Activated naive CD4-positive, alpha-beta T cell treated with anti-CD3 and anti-CD28 coated beads, Interleukin-2, amount 50 U/mL, for 24 hours (primary cell): ENCODE results near the gene ELOVL6.

Source experiments
- H3K27ac Mint-ChIP-seq: one replicate; pipeline ENCODE4 v1.8.0; 2021; ENCODE audit warnings: mild to moderate bottlenecking, mixed read lengths
- H3K27me3 Mint-ChIP-seq: one replicate; pipeline ENCODE4 v1.8.0; 2021; ENCODE audit warnings: mixed read lengths
- H3K36me3 Mint-ChIP-seq: one replicate; pipeline ENCODE4 v1.8.0; 2021; ENCODE audit warnings: mixed read lengths
- H3K4me1 Mint-ChIP-seq: one replicate; pipeline ENCODE4 v1.8.0; 2021; ENCODE audit warnings: mixed read lengths
- H3K4me3 Mint-ChIP-seq: one replicate; pipeline ENCODE4 v1.8.0; 2021; ENCODE audit warnings: mild to moderate bottlenecking, mixed read lengths
- H3K9me3 Mint-ChIP-seq: one replicate; pipeline ENCODE4 v1.8.0; 2021; ENCODE audit warnings: mixed read lengths

Gene ELOVL6

GRCh38 chr4:110128472-110128919 lies 69.9 kb downstream of the ELOVL6 start:
- Mint-ChIP-seq H3K4me1 (peaks cover 7% of the 10 kb centered on the region), H3K9me3 (no peaks in the 10 kb centered on the region), H3K27ac (no peak overlapping the region), H3K4me3 (no peak overlapping the region), H3K36me3 (peaks cover 5% of the 10 kb centered on the region), H3K27me3 (no peaks in the 10 kb centered on the region)

GRCh38 chr4:110128029-110128428 lies 70.4 kb downstream of the ELOVL6 start:
- Mint-ChIP-seq H3K27ac (no peak overlapping the region), H3K36me3 (peaks cover 5% of the 10 kb centered on the region), H3K27me3 (no peaks in the 10 kb centered on the region), H3K9me3 (no peaks in the 10 kb centered on the region), H3K4me3 (no peak overlapping the region), H3K4me1 (peaks cover 7% of the 10 kb centered on the region)

- no peak overlapping the region for H3K27ac Mint-ChIP-seq
- H3K4me3 Mint-ChIP-seq, result no peak overlapping the region
- H3K36me3 Mint-ChIP-seq, result peaks cover 5% of the 10 kb centered on the region
- H3K9me3 Mint-ChIP-seq, result no peaks in the 10 kb centered on the region
- no peaks in the 10 kb centered on the region for H3K27me3 Mint-ChIP-seq
- H3K4me1 Mint-ChIP-seq, result peaks cover 11% of the 10 kb centered on the region
Measured at GRCh38 chr4:110124711-110125110, 73.7 kb downstream of the ELOVL6 start.

GRCh38 chr4:110122201-110122600 lies 76.2 kb downstream of the ELOVL6 start:
- no peaks in the 10 kb centered on the region for H3K9me3 Mint-ChIP-seq
- no peak overlapping the region for H3K4me3 Mint-ChIP-seq
- H3K27ac Mint-ChIP-seq, result no peak overlapping the region

GRCh38 chr4:110120506-110120905 lies 77.9 kb downstream of the ELOVL6 start:
- H3K27ac Mint-ChIP-seq, result no peak overlapping the region
- peaks cover 1% of the 10 kb centered on the region for H3K36me3 Mint-ChIP-seq
- H3K4me1 Mint-ChIP-seq, result peaks cover 9% of the 10 kb centered on the region
- no peaks in the 10 kb centered on the region for H3K27me3 Mint-ChIP-seq
- H3K9me3 Mint-ChIP-seq, result no peaks in the 10 kb centered on the region
- no peak overlapping the region for H3K4me3 Mint-ChIP-seq

More at GRCh38 chr4:110122201-110122600, 76.2 kb downstream of the ELOVL6 start:
- Mint-ChIP-seq H3K27me3 (no peaks in the 10 kb centered on the region), H3K36me3 (peaks cover 5% of the 10 kb centered on the region), H3K4me1 (peaks cover 9% of the 10 kb centered on the region)

GRCh38 chr4:110119880-110120279 lies 78.5 kb downstream of the ELOVL6 start:
- H3K4me3 Mint-ChIP-seq, result no peak overlapping the region
- H3K4me1 Mint-ChIP-seq, result peaks cover 9% of the 10 kb centered on the region
- no peak overlapping the region for H3K27ac Mint-ChIP-seq
- H3K36me3 Mint-ChIP-seq, result peaks cover 1% of the 10 kb centered on the region
- no peaks in the 10 kb centered on the region for H3K27me3 Mint-ChIP-seq
- H3K9me3 Mint-ChIP-seq, result no peaks in the 10 kb centered on the region

GRCh38 chr4:110119337-110119736 lies 79.1 kb downstream of the ELOVL6 start:
- Mint-ChIP-seq H3K27ac (no peak overlapping the region), H3K36me3 (peaks cover 1% of the 10 kb centered on the region), H3K27me3 (no peaks in the 10 kb centered on the region), H3K4me3 (no peak overlapping the region), H3K4me1 (peaks cover 9% of the 10 kb centered on the region), H3K9me3 (no peaks in the 10 kb centered on the region)

GRCh38 chr4:110112056-110112455 lies 86.4 kb downstream of the ELOVL6 start:
- H3K27ac Mint-ChIP-seq, result no peak overlapping the region
- H3K4me1 Mint-ChIP-seq, result no peaks in the 10 kb centered on the region
- H3K4me3 Mint-ChIP-seq, result no peak overlapping the region
- no peaks in the 10 kb centered on the region for H3K9me3 Mint-ChIP-seq
- peaks cover 4% of the 10 kb centered on the region for H3K36me3 Mint-ChIP-seq
- no peaks in the 10 kb centered on the region for H3K27me3 Mint-ChIP-seq

- Mint-ChIP-seq H3K27ac (no peak overlapping the region), H3K36me3 (peaks cover 4% of the 10 kb centered on the region), H3K9me3 (no peaks in the 10 kb centered on the region), H3K27me3 (no peaks in the 10 kb centered on the region), H3K4me3 (no peak overlapping the region), H3K4me1 (no peaks in the 10 kb centered on the region)
Measured at GRCh38 chr4:110109455-110109854, 89.0 kb downstream of the ELOVL6 start.

GRCh38 chr4:110108960-110109359 lies 89.5 kb downstream of the ELOVL6 start:
- no peak overlapping the region for H3K4me3 Mint-ChIP-seq
- no peak overlapping the region for H3K27ac Mint-ChIP-seq
- H3K9me3 Mint-ChIP-seq, result no peaks in the 10 kb centered on the region
- no peaks in the 10 kb centered on the region for H3K4me1 Mint-ChIP-seq
- H3K36me3 Mint-ChIP-seq, result peaks cover 4% of the 10 kb centered on the region
- H3K27me3 Mint-ChIP-seq, result no peaks in the 10 kb centered on the region

GRCh38 chr4:110108422-110108821 lies 90.0 kb downstream of the ELOVL6 start:
- no peak overlapping the region for H3K27ac Mint-ChIP-seq
- peaks cover 4% of the 10 kb centered on the region for H3K36me3 Mint-ChIP-seq
- no peaks in the 10 kb centered on the region for H3K4me1 Mint-ChIP-seq
- no peak overlapping the region for H3K4me3 Mint-ChIP-seq
- H3K9me3 Mint-ChIP-seq, result no peaks in the 10 kb centered on the region
- no peaks in the 10 kb centered on the region for H3K27me3 Mint-ChIP-seq

- no peak overlapping the region for H3K27ac Mint-ChIP-seq
- H3K9me3 Mint-ChIP-seq, result no peaks in the 10 kb centered on the region
- H3K4me1 Mint-ChIP-seq, result no peaks in the 10 kb centered on the region
- H3K36me3 Mint-ChIP-seq, result peaks cover 4% of the 10 kb centered on the region
- no peak overlapping the region for H3K4me3 Mint-ChIP-seq
- no peaks in the 10 kb centered on the region for H3K27me3 Mint-ChIP-seq
Measured at GRCh38 chr4:110107866-110108265, 90.5 kb downstream of the ELOVL6 start.

GRCh38 chr4:110106931-110107296 lies 91.5 kb downstream of the ELOVL6 start:
- H3K4me3 Mint-ChIP-seq, result no peak overlapping the region
- no peaks in the 10 kb centered on the region for H3K27me3 Mint-ChIP-seq
- peaks cover 3% of the 10 kb centered on the region for H3K36me3 Mint-ChIP-seq
- H3K9me3 Mint-ChIP-seq, result no peaks in the 10 kb centered on the region
- H3K27ac Mint-ChIP-seq, result no peak overlapping the region
- no peaks in the 10 kb centered on the region for H3K4me1 Mint-ChIP-seq

GRCh38 chr4:110104661-110105060 lies 93.8 kb downstream of the ELOVL6 start:
- H3K9me3 Mint-ChIP-seq, result no peaks in the 10 kb centered on the region
- no peak overlapping the region for H3K27ac Mint-ChIP-seq
- H3K4me3 Mint-ChIP-seq, result no peak overlapping the region
- H3K4me1 Mint-ChIP-seq, result no peaks in the 10 kb centered on the region
- H3K27me3 Mint-ChIP-seq, result no peaks in the 10 kb centered on the region
- H3K36me3 Mint-ChIP-seq, result no peaks in the 10 kb centered on the region

GRCh38 chr4:110099638-110100037 lies 98.8 kb downstream of the ELOVL6 start:
- Mint-ChIP-seq H3K36me3 (peaks cover 3% of the 10 kb centered on the region), H3K27ac (no peak overlapping the region), H3K4me3 (no peak overlapping the region), H3K27me3 (no peaks in the 10 kb centered on the region), H3K9me3 (no peaks in the 10 kb centered on the region), H3K4me1 (no peaks in the 10 kb centered on the region)

- H3K9me3 Mint-ChIP-seq, result no peaks in the 10 kb centered on the region
- peaks cover 4% of the 10 kb centered on the region for H3K4me1 Mint-ChIP-seq
- H3K4me3 Mint-ChIP-seq, result no peak overlapping the region
- H3K36me3 Mint-ChIP-seq, result peaks cover 3% of the 10 kb centered on the region
- no peaks in the 10 kb centered on the region for H3K27me3 Mint-ChIP-seq
- H3K27ac Mint-ChIP-seq, result no peak overlapping the region
Measured at GRCh38 chr4:110096405-110096804, 102.0 kb downstream of the ELOVL6 start.

- H3K36me3 Mint-ChIP-seq, result peaks cover 7% of the 10 kb centered on the region
- peaks cover 30% of the 10 kb centered on the region for H3K4me1 Mint-ChIP-seq
- no peak overlapping the region for H3K4me3 Mint-ChIP-seq
- peaks cover 4% of the 10 kb centered on the region for H3K9me3 Mint-ChIP-seq
- H3K27ac Mint-ChIP-seq, result no peak overlapping the region
- no peaks in the 10 kb centered on the region for H3K27me3 Mint-ChIP-seq
Measured at GRCh38 chr4:110092646-110093045, 105.8 kb downstream of the ELOVL6 start.
